K562 (cell line): ENCODE data around the gene SLC19A1. TPM values are rescaled to one million over a fixed set of nuclear protein-coding genes. Genes with fewer than 3 reads are reported as not detected.

Experiments
- ADNP ChIP-seq: fragments of 200-800 bp; sonication (Bioruptor generic); IDR thresholded peaks from 2 replicates; pipeline ENCODE4 v1.6.1; 2016; ENCODE audit warnings: missing genetic modification characterization, missing compliant biosample characterization
- CREM ChIP-seq: IDR thresholded peaks from 2 replicates; pipeline ENCODE4 v1.6.1; 2014; ENCODE audit warnings: antibody characterized with exemption, low read depth
- CTBP1 ChIP-seq: fragments of 450-650 bp; IDR thresholded peaks from 2 replicates; pipeline ENCODE4 v1.6.1; 2016; ENCODE audit warnings: borderline replicate concordance
- DNMT1 ChIP-seq: fragments of 450-650 bp; IDR thresholded peaks from 2 replicates; pipeline ENCODE4 v1.6.1; 2016; ENCODE audit warnings: antibody characterized with exemption, mild to moderate bottlenecking
- ESRRA ChIP-seq: fragments of 450-650 bp; IDR thresholded peaks from 2 replicates; pipeline ENCODE4 v1.6.1; 2014; ENCODE audit warnings: low read depth, mild to moderate bottlenecking, moderate library complexity, borderline replicate concordance
- GATAD2A ChIP-seq: fragments of 450-650 bp; IDR thresholded peaks from 2 replicates; pipeline ENCODE4 v1.6.1; 2017
- HDAC2 ChIP-seq: fragments of 450-650 bp; IDR thresholded peaks from 2 replicates; pipeline ENCODE4 v1.6.1; 2016; ENCODE audit warnings: mild to moderate bottlenecking
- KAT8 ChIP-seq: fragments of 450-650 bp; IDR thresholded peaks from 2 replicates; pipeline ENCODE4 v1.6.1; 2016; ENCODE audit warnings: low read depth, mild to moderate bottlenecking
- MXI1 ChIP-seq: IDR thresholded peaks from 2 replicates; pipeline ENCODE4 v1.6.1; 2011; ENCODE audit warnings: low read depth, mild to moderate bottlenecking, improper control_type of control experiment, low read length
- NR1H2 ChIP-seq: sonication (generic); formaldehyde crosslinking; IDR thresholded peaks from 2 replicates; pipeline ENCODE4 v1.4.0; 2020; ENCODE audit warnings: mild to moderate bottlenecking, missing genetic modification reagents
- RB1 ChIP-seq: fragments of 450-650 bp; IDR thresholded peaks from 2 replicates; pipeline ENCODE4 v1.6.1; 2017; ENCODE audit warnings: low read depth, mild to moderate bottlenecking
- SMC3 ChIP-seq: conservative IDR thresholded peaks from 2 replicates; pipeline ENCODE4 v1.6.1; 2011; ENCODE audit warnings: low read depth, low read length, improper control_type of control experiment; ENCODE audit not compliant: insufficient read depth
- TARDBP ChIP-seq: fragments of 450-650 bp; IDR thresholded peaks from 2 replicates; pipeline ENCODE4 v1.6.1; 2016
- TFAP4 ChIP-seq: sonication (generic); formaldehyde crosslinking; IDR thresholded peaks from 2 replicates; pipeline ENCODE4 v1.8.0; 2022; ENCODE audit warnings: missing genetic modification reagents, mild to moderate bottlenecking, moderate library complexity, borderline replicate concordance
- ZBTB2 ChIP-seq: fragments of 450-650 bp; IDR thresholded peaks from 2 replicates; pipeline ENCODE4 v1.6.1; 2016; ENCODE audit warnings: antibody characterized with exemption
- ZBTB40 ChIP-seq, 2 experiments: fragments of 450-650 bp in 1 of 2; sonication (generic) in 1 of 2; formaldehyde crosslinking in 1 of 2; IDR thresholded peaks; 2 replicates each; pipeline versions ENCODE4 v1.7.1 to v1.9.0; 2016 to 2022; ENCODE audit warnings: inconsistent platforms in 1 of 2, mild to moderate bottlenecking in 1 of 2, missing genetic modification reagents in 1 of 2
- ZNF143 ChIP-seq: sonication (generic); formaldehyde crosslinking; IDR thresholded peaks from 2 replicates; pipeline ENCODE4 v1.9.0; 2022; ENCODE audit warnings: mild to moderate bottlenecking, missing genetic modification reagents
- ZNF146 ChIP-seq: IDR thresholded peaks from one replicate; pipeline ENCODE4 v1.6.1; 2018; ENCODE audit warnings: missing compliant biosample characterization; ENCODE audit not compliant: unreplicated experiment
- polyA plus RNA-seq, 8 experiments: library from polyadenylated mRNA; depleted of rRNA in 4 of 8; stranded (reverse) in 5 of 8; unstranded in 3 of 8; fragments of >200 nt; fragmentation: Nextera tagmentation in 2 of 8; fragmentation: Illumina TruSeq in 1 of 8; extraction: Ambion mirVana in 2 of 8; extraction: Trizol in 1 of 8; gene quantifications; 2 replicates each; pipeline versions ENCODE4 v1.2.1 to v1.2.3, GENCODE V29; 2011 to 2014; ENCODE audit warnings: inconsistent platforms in 1 of 8, missing spikeins in 1 of 8
- total RNA-seq, 7 experiments: library from RNA; depleted of rRNA in 6 of 7; stranded (reverse); fragments of >200 nt in 6 of 7; fragmentation: Illumina TruSeq in 2 of 7; extraction: Trizol in 2 of 7; gene quantifications; 2 replicates each; pipeline versions ENCODE4 v1.2.1 to v1.2.3, GENCODE V29; 2011 to 2021; ENCODE audit warnings: low replicate concordance in 1 of 7

The SLC19A1 gene
- total and polyA plus RNA-seq, 9 of the 15 experiments (the other 6 are each of a cell fraction or from before 2014, with no cell fraction given): 0.65 to 88.7 (median 12.0) TPM

GRCh38 chr21:45554477-45555175 lies 12.4 kb upstream of the SLC19A1 start (continued):
- no peak for TF ChIP-seq ZBTB2
- peak; percentile 81 for TF ChIP-seq SMC3
- 0 out of 2 replicates have a peak, but pooled peaks have one; percentile 21 for TF ChIP-seq ESRRA
- TF ChIP-seq GATAD2A: 0 out of 2 replicates have a peak, but pooled peaks have one; percentile 20
- TF ChIP-seq ADNP: no peak
- TF ChIP-seq NR1H2 (CRISPR knock-in tag): no peak
- no peak for TF ChIP-seq KAT8
- no peak for TF ChIP-seq ZNF143 (CRISPR knock-in tag)
- peak; percentile 86 for TF ChIP-seq HDAC2
- peak; percentile 51; the same call in 1 of the 2 replicates for TF ChIP-seq TFAP4
- no peak for TF ChIP-seq MXI1
- 0 out of 2 replicates have a peak, but pooled peaks have one; percentile 31 for TF ChIP-seq ZBTB40 (IDR thresholded peaks at IDR 0.05)
- TF ChIP-seq ZBTB40 (CRISPR knock-in tag; IDR thresholded peaks at IDR 0.05): no peak
- peak; percentile 72 for TF ChIP-seq CREM
- TF ChIP-seq TARDBP: peak; percentile 91; the same call in 1 of the 2 replicates
- TF ChIP-seq DNMT1: no peak
- no peak for TF ChIP-seq ZNF146
- TF ChIP-seq RB1: peak; percentile 86
- TF ChIP-seq CTBP1: peak; percentile 62; the same call in 1 of the 2 replicates
